Measurements from ENCODE around the gene ABLIM2. TPM values are rescaled to one million over a fixed set of nuclear protein-coding genes. Genes with fewer than 3 reads are reported as not detected.

Gene ABLIM2
- total RNA-seq, 2 donors from 2014 or later: 2.6 to 7.3 TPM

DNA sequence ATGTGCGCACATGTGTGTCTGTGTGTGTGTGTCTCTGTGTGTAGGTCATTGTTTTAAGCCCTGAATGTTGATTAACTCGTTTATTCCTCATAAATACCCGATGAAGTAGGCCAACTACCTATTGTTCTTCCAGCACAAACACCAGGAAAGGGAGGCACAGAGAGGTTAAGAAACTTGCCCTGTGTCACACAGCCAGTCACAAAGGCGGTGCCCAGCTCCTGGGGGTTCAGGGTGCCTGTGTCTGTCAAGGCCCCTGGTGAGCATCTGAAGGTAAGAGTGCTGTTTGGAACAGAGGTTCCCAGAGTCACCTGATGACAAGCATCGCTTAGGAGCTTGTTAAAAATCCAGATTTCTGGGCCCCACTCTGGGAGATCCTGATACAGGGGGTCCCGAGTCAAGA, 22.5 kb upstream of the ABLIM2 start:
- Histone ChIP-seq H3K4me1 (replicated peaks) (peaks cover 14% of the 10 kb centered on the region), H3K27ac (no peak overlapping the region), H3K9me3 (no peaks in the 10 kb centered on the region), H3K4me3 (no peak overlapping the region), H3K36me3 (no peaks in the 10 kb centered on the region), H3K27me3 (replicated peaks; ENCODE audit: insufficient read depth) (no peaks in the 10 kb centered on the region)
- TF ChIP-seq POLR2A (IDR thresholded peaks at IDR 0.05) (no peak), POLR2AphosphoS5 (IDR thresholded peaks at IDR 0.05) (no peak)
- TF ChIP-seq, protein P1, sequence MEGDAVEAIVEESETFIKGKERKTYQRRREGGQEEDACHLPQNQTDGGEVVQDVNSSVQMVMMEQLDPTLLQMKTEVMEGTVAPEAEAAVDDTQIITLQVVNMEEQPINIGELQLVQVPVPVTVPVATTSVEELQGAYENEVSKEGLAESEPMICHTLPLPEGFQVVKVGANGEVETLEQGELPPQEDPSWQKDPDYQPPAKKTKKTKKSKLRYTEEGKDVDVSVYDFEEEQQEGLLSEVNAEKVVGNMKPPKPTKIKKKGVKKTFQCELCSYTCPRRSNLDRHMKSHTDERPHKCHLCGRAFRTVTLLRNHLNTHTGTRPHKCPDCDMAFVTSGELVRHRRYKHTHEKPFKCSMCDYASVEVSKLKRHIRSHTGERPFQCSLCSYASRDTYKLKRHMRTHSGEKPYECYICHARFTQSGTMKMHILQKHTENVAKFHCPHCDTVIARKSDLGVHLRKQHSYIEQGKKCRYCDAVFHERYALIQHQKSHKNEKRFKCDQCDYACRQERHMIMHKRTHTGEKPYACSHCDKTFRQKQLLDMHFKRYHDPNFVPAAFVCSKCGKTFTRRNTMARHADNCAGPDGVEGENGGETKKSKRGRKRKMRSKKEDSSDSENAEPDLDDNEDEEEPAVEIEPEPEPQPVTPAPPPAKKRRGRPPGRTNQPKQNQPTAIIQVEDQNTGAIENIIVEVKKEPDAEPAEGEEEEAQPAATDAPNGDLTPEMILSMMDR (IDR thresholded peaks at IDR 0.05): no peak
- intact Hi-C loops (cut with DNase I): no loop called here
- WGBS: 86% methylated on average over 6 of the region's 6 CpGs
- no peak for DNase-seq (ENCODE audit: low spot score)

DNA sequence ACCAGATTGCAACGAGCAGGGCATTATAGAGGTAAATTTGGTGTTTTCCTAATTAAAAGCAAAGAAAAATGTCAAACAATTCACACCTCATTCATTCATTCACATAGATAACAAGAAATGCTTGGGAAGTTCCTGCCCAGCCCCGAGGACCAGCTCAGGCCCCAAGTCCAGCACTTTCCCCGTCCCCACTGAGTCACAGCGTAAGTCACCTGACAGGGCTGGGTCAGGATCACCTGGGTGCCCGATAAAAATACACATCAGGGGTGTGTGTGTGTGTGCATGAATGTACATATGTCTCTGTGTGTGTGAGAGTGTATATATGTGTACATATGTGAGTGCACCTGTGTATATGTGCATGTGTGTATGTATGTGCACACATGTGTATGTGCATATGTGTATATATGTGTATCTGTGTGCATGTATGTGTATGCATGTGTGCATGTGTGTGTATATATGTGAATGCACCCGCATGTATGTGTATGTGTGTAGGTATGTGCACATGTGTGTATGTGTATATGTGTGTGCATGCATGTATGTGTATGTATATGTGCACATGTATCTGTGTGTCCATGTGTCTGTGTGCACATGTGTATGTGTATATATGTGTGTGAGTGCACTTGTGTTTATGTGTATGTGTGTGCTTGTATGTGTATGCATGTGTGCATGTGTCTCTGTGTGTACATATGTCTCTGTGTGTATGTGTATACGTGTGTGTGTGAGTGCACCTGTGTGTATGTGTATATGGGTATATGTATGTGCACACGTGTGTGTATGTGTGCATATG, 21.9 kb upstream of the ABLIM2 start:
- Histone ChIP-seq H3K27me3 (replicated peaks; ENCODE audit: insufficient read depth) (no peaks in the 10 kb centered on the region), H3K4me3 (no peak overlapping the region), H3K27ac (no peak overlapping the region), H3K36me3 (no peaks in the 10 kb centered on the region), H3K4me1 (replicated peaks) (peaks cover 14% of the 10 kb centered on the region), H3K9me3 (no peaks in the 10 kb centered on the region)
- DNase-seq (ENCODE audit: low spot score): no peak
- TF ChIP-seq POLR2AphosphoS5 (IDR thresholded peaks at IDR 0.05) (no peak), POLR2A (IDR thresholded peaks at IDR 0.05) (no peak)
- TF ChIP-seq, protein P1 (IDR thresholded peaks at IDR 0.05): no peak
- WGBS: 80% methylated on average over 8 of the region's 8 CpGs
- intact Hi-C loops (cut with DNase I): no loop called here

DNA sequence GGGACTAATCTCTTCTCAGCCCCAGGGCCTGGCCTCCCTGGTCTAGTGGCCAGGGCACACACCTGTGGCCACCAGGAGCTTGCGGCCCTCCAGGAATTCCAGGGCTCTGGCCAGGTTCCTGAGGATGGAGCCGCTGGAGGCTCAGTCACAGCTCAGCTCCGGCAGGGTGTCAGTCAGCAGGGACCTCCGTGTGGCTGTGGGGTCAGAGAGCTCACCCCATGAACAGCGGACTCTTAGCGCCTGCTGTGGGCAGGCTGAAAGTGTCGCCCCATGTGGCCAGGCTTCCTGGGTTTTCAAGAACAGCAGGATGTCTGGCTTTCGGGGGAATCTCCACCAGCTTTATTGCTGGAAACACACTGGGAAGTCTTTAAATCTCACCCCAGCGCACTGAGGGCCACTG, 21.2 kb upstream of the ABLIM2 start:
- Histone ChIP-seq H3K9me3 (no peaks in the 10 kb centered on the region), H3K4me3 (no peak overlapping the region), H3K36me3 (no peaks in the 10 kb centered on the region), H3K4me1 (replicated peaks) (peaks cover 14% of the 10 kb centered on the region), H3K27ac (no peak overlapping the region), H3K27me3 (replicated peaks; ENCODE audit: insufficient read depth) (no peaks in the 10 kb centered on the region)
- TF ChIP-seq, protein P1 (IDR thresholded peaks at IDR 0.05): no peak
- TF ChIP-seq POLR2AphosphoS5 (IDR thresholded peaks at IDR 0.05) (no peak), POLR2A (IDR thresholded peaks at IDR 0.05) (no peak)
- DNase-seq (ENCODE audit: low spot score): no peak
- intact Hi-C loops (cut with DNase I): loop anchor here (10.0 kb wide), 1 partner anchor 225 kb away; no protein-coding TSS in a partner anchor
- WGBS: 83% methylated on average over 9 of the region's 9 CpGs

DNA sequence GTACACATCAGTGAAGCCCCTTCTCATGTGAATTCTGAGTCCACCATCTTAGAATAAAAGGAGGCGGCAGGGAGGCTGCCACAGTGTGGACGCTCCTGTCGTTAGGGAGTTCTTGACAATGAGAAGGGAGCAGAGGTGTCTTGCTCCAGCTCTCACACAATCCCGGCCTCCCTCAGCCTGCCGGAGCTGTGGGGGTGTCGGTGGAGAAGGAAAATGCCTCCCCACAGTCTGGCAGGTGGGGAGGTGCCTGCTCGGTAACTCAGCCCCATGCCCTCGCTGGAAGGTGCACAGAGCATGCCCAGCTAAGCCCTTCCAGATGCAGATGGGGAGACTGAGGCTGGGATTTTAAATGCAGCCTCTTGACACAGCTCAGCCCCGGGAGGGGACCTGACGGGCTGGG, 20.5 kb upstream of the ABLIM2 start:
- Histone ChIP-seq H3K9me3 (no peaks in the 10 kb centered on the region), H3K4me1 (replicated peaks) (peaks cover 14% of the 10 kb centered on the region), H3K27ac (no peak overlapping the region), H3K27me3 (replicated peaks; ENCODE audit: insufficient read depth) (no peaks in the 10 kb centered on the region), H3K4me3 (no peak overlapping the region), H3K36me3 (no peaks in the 10 kb centered on the region)
- intact Hi-C loops (cut with DNase I): loop anchor here (10.0 kb wide), 1 partner anchor 226 kb away; no protein-coding TSS in a partner anchor
- TF ChIP-seq, protein P1 (IDR thresholded peaks at IDR 0.05): no peak
- TF ChIP-seq POLR2A (IDR thresholded peaks at IDR 0.05) (no peak), POLR2AphosphoS5 (IDR thresholded peaks at IDR 0.05) (no peak)
- no peak for DNase-seq (ENCODE audit: low spot score)
- WGBS: 91% methylated on average over 10 of the region's 10 CpGs

DNA sequence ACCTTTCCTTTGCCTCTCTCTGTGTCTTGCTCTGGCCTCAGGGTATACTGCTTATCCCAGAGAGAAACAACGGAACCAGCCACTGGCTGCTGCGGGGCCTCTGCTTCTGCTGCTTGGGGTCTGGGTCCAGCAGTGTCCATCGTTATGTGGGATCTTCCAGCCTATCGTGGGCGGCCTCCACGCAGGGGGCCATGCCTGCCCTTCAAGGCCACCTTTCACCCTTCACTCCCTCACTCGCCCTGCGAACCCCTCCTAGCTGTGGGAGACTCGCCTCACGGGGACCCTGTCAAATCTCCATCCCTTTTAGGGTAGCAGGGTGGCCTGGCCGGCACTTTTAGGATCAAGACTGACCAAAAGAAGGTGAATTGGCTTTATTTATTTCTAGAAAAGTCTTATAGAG, 19.3 kb upstream of the ABLIM2 start:
- WGBS: 95% methylated on average over 11 of the region's 11 CpGs
- Histone ChIP-seq H3K4me1 (replicated peaks) (peaks cover 10% of the 10 kb centered on the region), H3K27me3 (replicated peaks; ENCODE audit: insufficient read depth) (no peaks in the 10 kb centered on the region), H3K27ac (no peak overlapping the region), H3K4me3 (no peak overlapping the region), H3K36me3 (no peaks in the 10 kb centered on the region), H3K9me3 (no peaks in the 10 kb centered on the region)
- intact Hi-C loops (cut with DNase I): loop anchor here (10.0 kb wide), 1 partner anchor 227 kb away; no protein-coding TSS in a partner anchor
- TF ChIP-seq POLR2A (IDR thresholded peaks at IDR 0.05) (no peak), POLR2AphosphoS5 (IDR thresholded peaks at IDR 0.05) (no peak)
- TF ChIP-seq, protein P1 (IDR thresholded peaks at IDR 0.05): no peak
- DNase-seq (ENCODE audit: low spot score): no peak
